Measurements from ENCODE around the gene ARFGAP3. TPM values are rescaled to one million over a fixed set of nuclear protein-coding genes. Genes with fewer than 3 reads are reported as not detected.

The ARFGAP3 gene
- total RNA-seq, 2 experiments from 2014 or later = 19.5 to 21.4 TPM

DNA sequence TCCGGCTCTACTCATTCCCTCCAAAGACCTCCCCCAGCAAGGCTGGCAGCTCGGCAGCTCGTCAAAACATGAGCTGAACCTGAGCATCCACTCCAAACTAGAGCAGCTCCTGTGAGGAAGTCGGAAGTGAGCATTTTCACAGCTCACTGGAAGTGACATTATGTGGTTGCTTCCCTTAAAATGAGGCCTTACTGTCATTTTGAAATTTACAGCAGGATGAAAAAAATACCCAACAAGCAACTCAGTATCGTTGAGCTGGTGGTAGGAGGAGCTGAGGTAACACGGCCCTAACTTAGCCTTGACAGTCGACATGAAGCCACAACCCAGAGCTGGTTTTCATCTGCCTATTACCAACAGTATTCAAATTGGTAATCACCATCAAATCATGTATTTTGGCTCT lies 38.0 kb upstream of the ARFGAP3 start:
- Histone ChIP-seq H3K27me3 (ENCODE audit: control insufficient read depth in 1 of 2, insufficient read depth in 2 of 2, low read length in 2 of 2) (no peaks in the 10 kb centered on the region), H3K4me3 (ENCODE audit: low read length) (no peak overlapping the region), H3K36me3 (ENCODE audit: insufficient read depth, low read length) (peaks cover 9% of the 10 kb centered on the region), H3K27ac (ENCODE audit: low read depth in 1 of 2, low read length in 2 of 2) (peak overlapping the region in 1 of 2 donors; percentile 47), H3K4me1 (ENCODE audit: insufficient read depth, low read length) (peaks cover 37% of the 10 kb centered on the region), H3K9me3 (ENCODE audit: control insufficient read depth in 1 of 2, insufficient read depth in 1 of 2, low read length in 2 of 2) (no peaks in the 10 kb centered on the region)
- Mint-ChIP-seq H3K36me3 (ENCODE audit: low read depth) (peaks cover 26% of the 10 kb centered on the region), H3K4me1 (ENCODE audit: low read depth) (peaks cover 39% of the 10 kb centered on the region), H3K4me3 (peak overlapping the region; percentile 8), H3K9me3 (no peaks in the 10 kb centered on the region), H3K27me3 (no peaks in the 10 kb centered on the region), H3K27ac (peak overlapping the region; percentile 83)
- POLR2A ChIA-PET = interaction anchor here (1.0 kb wide), 2 partner anchors 38 to 121 kb away, joined by 3 to 5 read pairs; partner anchors contain the start of gene ARFGAP3
- intact Hi-C loops (cut with DNase I, micrococcal nuclease) = no loop called here
- CTCF ChIA-PET = interaction anchor here (1.0 kb wide), 1 partner anchor 52 kb away, joined by 3 read pairs; no protein-coding TSS in a partner anchor
- TF ChIP-seq, protein P1, sequence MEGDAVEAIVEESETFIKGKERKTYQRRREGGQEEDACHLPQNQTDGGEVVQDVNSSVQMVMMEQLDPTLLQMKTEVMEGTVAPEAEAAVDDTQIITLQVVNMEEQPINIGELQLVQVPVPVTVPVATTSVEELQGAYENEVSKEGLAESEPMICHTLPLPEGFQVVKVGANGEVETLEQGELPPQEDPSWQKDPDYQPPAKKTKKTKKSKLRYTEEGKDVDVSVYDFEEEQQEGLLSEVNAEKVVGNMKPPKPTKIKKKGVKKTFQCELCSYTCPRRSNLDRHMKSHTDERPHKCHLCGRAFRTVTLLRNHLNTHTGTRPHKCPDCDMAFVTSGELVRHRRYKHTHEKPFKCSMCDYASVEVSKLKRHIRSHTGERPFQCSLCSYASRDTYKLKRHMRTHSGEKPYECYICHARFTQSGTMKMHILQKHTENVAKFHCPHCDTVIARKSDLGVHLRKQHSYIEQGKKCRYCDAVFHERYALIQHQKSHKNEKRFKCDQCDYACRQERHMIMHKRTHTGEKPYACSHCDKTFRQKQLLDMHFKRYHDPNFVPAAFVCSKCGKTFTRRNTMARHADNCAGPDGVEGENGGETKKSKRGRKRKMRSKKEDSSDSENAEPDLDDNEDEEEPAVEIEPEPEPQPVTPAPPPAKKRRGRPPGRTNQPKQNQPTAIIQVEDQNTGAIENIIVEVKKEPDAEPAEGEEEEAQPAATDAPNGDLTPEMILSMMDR (IDR thresholded peaks at IDR 0.05) = no peak
- ATAC-seq (ENCODE audit: poor library complexity) (peak; percentile 87), DNase-seq (peak in 4 of 14 experiments; percentile 10 to 61 (median 56))

DNA sequence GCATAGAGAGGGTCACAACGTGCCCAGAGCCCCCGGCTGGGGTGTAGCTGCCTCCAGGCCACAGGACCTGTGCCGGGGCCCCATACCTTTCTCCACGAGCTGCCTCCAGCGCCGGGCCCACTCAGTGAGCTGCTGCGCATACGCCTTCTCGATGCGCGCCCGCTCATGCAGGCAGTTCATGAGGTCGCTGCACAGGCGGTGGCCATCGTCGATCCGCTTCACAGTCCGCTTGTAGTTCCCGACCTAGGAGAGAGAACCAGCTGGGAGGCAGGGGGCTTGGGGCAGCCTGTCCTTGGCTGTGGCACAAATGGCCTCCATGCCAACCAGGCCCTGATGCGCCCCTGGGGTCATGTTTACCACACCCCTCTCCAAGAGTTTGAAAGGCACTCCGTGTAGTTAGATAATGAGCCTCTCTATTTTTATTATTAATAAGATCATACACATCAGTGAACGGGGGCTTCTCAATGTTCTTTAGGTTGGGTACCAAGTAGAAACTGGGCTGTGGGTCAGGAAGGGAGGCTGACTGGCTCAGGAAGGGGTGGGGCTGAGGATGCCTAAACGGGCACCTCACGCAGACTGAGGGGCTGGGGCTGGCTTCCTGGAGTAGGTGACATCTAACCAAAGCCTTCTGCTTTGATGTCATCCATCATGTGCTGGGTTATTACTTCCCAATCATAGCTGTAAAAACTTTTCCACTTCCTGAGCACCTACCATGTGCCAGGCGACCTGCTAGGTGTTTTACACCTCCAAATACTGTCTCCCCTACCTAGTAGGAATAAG lies 36.5 kb upstream of the ARFGAP3 start:
- ChIA-PET CTCF (no interaction called here), POLR2A (interaction anchor here (0.6 to 1.0 kb wide), 2 partner anchors 42 to 122 kb away, joined by 3 read pairs; no protein-coding TSS in a partner anchor)
- H3K4me3 ChIP-seq (ENCODE audit: low read length) = no peak overlapping the region
- Mint-ChIP-seq H3K36me3 (ENCODE audit: low read depth) (peaks cover 31% of the 10 kb centered on the region), H3K4me1 (ENCODE audit: low read depth) (peaks cover 49% of the 10 kb centered on the region), H3K27ac (peak overlapping the region; percentile 30), H3K27me3 (no peaks in the 10 kb centered on the region), H3K4me3 (no peak overlapping the region), H3K9me3 (no peaks in the 10 kb centered on the region)
- no peaks in the 10 kb centered on the region for H3K9me3 ChIP-seq (ENCODE audit: control insufficient read depth in 1 of 2, insufficient read depth in 1 of 2, low read length in 2 of 2)
- H3K4me1 ChIP-seq (ENCODE audit: insufficient read depth, low read length) = peaks cover 44% of the 10 kb centered on the region
- no peaks in the 10 kb centered on the region for H3K27me3 ChIP-seq (ENCODE audit: control insufficient read depth in 1 of 2, insufficient read depth in 2 of 2, low read length in 2 of 2)
- intact Hi-C loops (cut with DNase I, micrococcal nuclease) = no loop called here
- DNase-seq (peak in 3 of 14 experiments; percentile 23 to 56 (median 26)), ATAC-seq (ENCODE audit: poor library complexity) (peak; percentile 38)
- H3K36me3 ChIP-seq (ENCODE audit: insufficient read depth, low read length) = peaks cover 19% of the 10 kb centered on the region
- TF ChIP-seq, protein P1 (IDR thresholded peaks at IDR 0.05) = no peak
- H3K27ac ChIP-seq (ENCODE audit: low read depth in 1 of 2, low read length in 2 of 2) = no peak overlapping the region

DNA sequence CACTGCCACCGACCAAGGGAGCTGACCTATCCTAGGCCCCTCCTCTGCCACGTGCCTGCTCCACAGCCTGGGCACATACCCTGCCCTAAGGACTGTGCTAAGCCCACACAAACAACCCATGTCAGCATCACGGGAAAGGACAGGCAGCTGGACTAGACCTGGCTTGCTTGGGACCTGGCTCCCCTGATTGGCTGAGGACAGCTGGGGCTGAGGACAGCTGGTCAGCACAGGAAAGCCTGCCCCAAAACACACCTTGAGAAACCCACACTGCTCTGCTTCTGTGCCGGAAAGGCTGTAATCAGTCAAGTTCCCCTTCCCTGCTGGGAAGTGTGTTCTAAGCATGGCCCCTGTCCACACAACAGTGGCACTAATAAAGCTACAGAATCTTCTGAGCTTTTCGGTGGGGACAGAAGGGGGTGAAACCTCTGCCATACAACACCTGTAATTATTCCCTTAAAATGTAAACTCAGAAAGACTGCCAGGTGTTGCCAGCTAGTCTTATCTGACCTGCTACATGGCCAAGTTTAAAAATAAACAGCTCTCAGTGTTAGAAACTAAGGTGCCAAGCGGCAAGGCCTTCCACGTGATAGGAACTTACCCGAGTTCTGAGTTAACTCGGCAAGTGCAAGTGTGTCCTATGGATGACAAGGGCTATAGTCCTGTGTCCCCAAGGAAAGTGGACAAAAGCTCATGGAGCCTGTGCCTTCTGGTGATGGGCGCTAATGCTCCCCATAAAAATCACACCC lies 35.7 kb upstream of the ARFGAP3 start:
- Histone ChIP-seq H3K36me3 (ENCODE audit: insufficient read depth, low read length) (peaks cover 26% of the 10 kb centered on the region), H3K4me3 (ENCODE audit: low read length) (no peak overlapping the region), H3K27me3 (ENCODE audit: control insufficient read depth in 1 of 2, insufficient read depth in 2 of 2, low read length in 2 of 2) (no peaks in the 10 kb centered on the region), H3K9me3 (ENCODE audit: control insufficient read depth in 1 of 2, insufficient read depth in 1 of 2, low read length in 2 of 2) (no peaks in the 10 kb centered on the region), H3K4me1 (ENCODE audit: insufficient read depth, low read length) (peaks cover 50% of the 10 kb centered on the region), H3K27ac (ENCODE audit: low read depth in 1 of 2, low read length in 2 of 2) (no peak overlapping the region)
- DNase-seq (peak in 1 of 14 experiments; percentile 26), ATAC-seq (ENCODE audit: poor library complexity) (no peak)
- Mint-ChIP-seq H3K4me1 (ENCODE audit: low read depth) (peaks cover 49% of the 10 kb centered on the region), H3K27ac (no peak overlapping the region), H3K27me3 (no peaks in the 10 kb centered on the region), H3K36me3 (ENCODE audit: low read depth) (peaks cover 39% of the 10 kb centered on the region), H3K9me3 (no peaks in the 10 kb centered on the region), H3K4me3 (no peak overlapping the region)
- intact Hi-C loops (cut with DNase I, micrococcal nuclease) = no loop called here
- TF ChIP-seq, protein P1 (IDR thresholded peaks at IDR 0.05) = no peak
- ChIA-PET CTCF (no interaction called here), POLR2A (no interaction called here)
